PC-3 (cell line): ENCODE results near the gene EFTUD2. TPM values are rescaled to one million over a fixed set of nuclear protein-coding genes. Genes with fewer than 3 reads are reported as not detected.

Source experiments
- ATAC-seq: fragments of 200-7000 bp; cut with Tn5 transposase; 2 replicates; pipeline ENCODE4 v1.9.1; 2020; ENCODE audit warnings: mild to moderate bottlenecking, moderate library complexity
- BruUV-seq: library from RNA; stranded (reverse); fragments of 400-500 nt; replicated peaks from 2 replicates; lab custom pipeline; 2021; lab: Mats Ljungman, UMichigan
- CTCF ChIA-PET: fragments of 300-600 bp; sonication (Branson Sonifier 250); formaldehyde crosslinking; loops from one replicate; lab custom pipeline; 2022; ENCODE audit warnings: antibody characterized with exemption; lab: Charles Lee
- POLR2A ChIA-PET: fragments of 300-600 bp; sonication (Branson Sonifier 250); formaldehyde crosslinking; loops from one replicate; lab custom pipeline; 2022; ENCODE audit warnings: antibody characterized with exemption; ENCODE audit not compliant: unreplicated experiment; lab: Charles Lee
- DNase-seq: peaks from one replicate; pipeline ENCODE4 v3.0.0-alpha.2; 2015
- H2AFZ ChIP-seq: fragments of 300-600 bp; sonication (generic); 2 replicates; pipeline ENCODE4 v1.6.0; 2016; ENCODE audit warnings: antibody characterized with exemption, low read length
- H3F3A ChIP-seq: fragments of 300-600 bp; sonication (generic); one replicate; pipeline ENCODE4 v1.6.0; 2017; ENCODE audit warnings: antibody characterized with exemption, low read length, control low read depth, mild to moderate bottlenecking; ENCODE audit not compliant: unreplicated experiment
- H3K27ac ChIP-seq: fragments of 300-600 bp; sonication (generic); 2 replicates; pipeline ENCODE4 v1.5.1; 2016; ENCODE audit warnings: mild to moderate bottlenecking, low read length
- H3K27me3 ChIP-seq: fragments of 300-600 bp; sonication (generic); 2 replicates; pipeline ENCODE4 v1.6.1; 2016; ENCODE audit warnings: low read length, mixed read lengths
- H3K36me3 ChIP-seq: fragments of 300-600 bp; sonication (generic); 2 replicates; pipeline ENCODE4 v1.6.1; 2016; ENCODE audit warnings: low read depth, mixed run types, low read length, mixed read lengths
- H3K4me1 ChIP-seq: fragments of 300-600 bp; sonication (generic); 2 replicates; pipeline ENCODE4 v1.5.1; 2016; ENCODE audit warnings: low read length; ENCODE audit not compliant: insufficient read depth
- H3K4me2 ChIP-seq: fragments of 300-600 bp; sonication (generic); 2 replicates; pipeline ENCODE4 v1.6.0; 2016; ENCODE audit warnings: low read length
- H3K4me3 ChIP-seq: fragments of 300-600 bp; sonication (generic); 2 replicates; pipeline ENCODE4 v1.5.1; 2016; ENCODE audit warnings: mild to moderate bottlenecking, low read length, mixed read lengths
- H3K79me2 ChIP-seq: fragments of 300-600 bp; sonication (generic); 2 replicates; pipeline ENCODE4 v1.6.1; 2017; ENCODE audit warnings: low read length, mixed read lengths
- H3K9ac ChIP-seq: fragments of 300-600 bp; sonication (generic); 2 replicates; pipeline ENCODE4 v1.6.0; 2016; ENCODE audit warnings: mild to moderate bottlenecking, low read length
- H3K9me2 ChIP-seq: fragments of 300-600 bp; sonication (generic); replicated peaks from 2 replicates; pipeline ENCODE4 v1.6.1; 2016; ENCODE audit warnings: mixed run types, low read length, mixed read lengths
- H3K9me3 ChIP-seq: fragments of 300-600 bp; sonication (generic); 2 replicates; pipeline ENCODE4 v1.6.1; 2016; ENCODE audit warnings: low read length, mixed read lengths
- H4K20me1 ChIP-seq: fragments of 300-600 bp; sonication (generic); 2 replicates; pipeline ENCODE4 v1.6.1; 2016; ENCODE audit warnings: low read length, mixed read lengths
- CTCF ChIP-seq: fragments of 300-600 bp; sonication (generic); conservative IDR thresholded peaks from 2 replicates; pipeline ENCODE4 v1.5.1; 2017; ENCODE audit warnings: antibody characterized with exemption, low read depth, mild to moderate bottlenecking, low read length
- EZH2 ChIP-seq: fragments of 300-600 bp; sonication (generic); IDR thresholded peaks from one replicate; pipeline ENCODE4 v1.6.1; 2017; ENCODE audit warnings: antibody characterized with exemption, mild to moderate bottlenecking, low read length; ENCODE audit not compliant: unreplicated experiment
- EZH2phosphoT487 ChIP-seq: fragments of 300-600 bp; sonication (generic); IDR thresholded peaks from 2 replicates; pipeline ENCODE4 v1.6.1; 2018; ENCODE audit warnings: mild to moderate bottlenecking, antibody characterized with exemption, low read length, borderline replicate concordance
- intact Hi-C: fragments of 100-400 bp; cut with micrococcal nuclease; formaldehyde crosslinking; loops from 2 replicates; pipeline ENCODE4 v1.9.0; 2023
- total RNA-seq: library from RNA; depleted of rRNA; stranded (reverse); fragments of >200 nt; gene quantifications from 2 replicates; pipeline ENCODE4 v1.2.3, GENCODE V29; 2014

Gene EFTUD2
- total RNA-seq, 1 experiment from 2014 or later, result 227 TPM

- no peaks in the 10 kb centered on the region for H4K20me1 ChIP-seq
- peaks cover 81% of the 10 kb centered on the region for H3K36me3 ChIP-seq
- H3K27me3 ChIP-seq, result no peaks in the 10 kb centered on the region
- H3K9ac ChIP-seq, result no peak overlapping the region
- H3K4me3 ChIP-seq, result no peak overlapping the region
- intact Hi-C loops, result no loop called here
- H3K79me2 ChIP-seq, result no peaks in the 10 kb centered on the region
- no peak overlapping the region for H3K4me2 ChIP-seq
- no peaks in the 10 kb centered on the region for H3K9me3 ChIP-seq
- CTCF ChIA-PET, result interaction anchor here (0.5 kb wide), 1 partner anchor 86 kb away, joined by 4 read pairs; no protein-coding TSS in a partner anchor
- no peak for TF ChIP-seq EZH2phosphoT487
- no peak for TF ChIP-seq EZH2
- TF ChIP-seq CTCF, result no peak
- POLR2A ChIA-PET, result no interaction called here
- H3K9me2 ChIP-seq, result no peaks in the 10 kb centered on the region
- H3K27ac ChIP-seq, result no peak overlapping the region
- H2AFZ ChIP-seq, result no peak overlapping the region
- H3F3A ChIP-seq, result no peaks in the 10 kb centered on the region
- no peaks in the 10 kb centered on the region for H3K4me1 ChIP-seq
- BruUV-seq, result no TSS peak
- DNase-seq (no peak), ATAC-seq (no peak)
Measured at GRCh38 chr17:44863061-44863918, 36.0 kb downstream of the EFTUD2 start.

GRCh38 chr17:44862278-44862914, 36.8 kb downstream of the EFTUD2 start:
- no peak overlapping the region for H2AFZ ChIP-seq
- no peak for TF ChIP-seq CTCF
- TF ChIP-seq EZH2phosphoT487, result no peak
- TF ChIP-seq EZH2, result no peak
- BruUV-seq, result no TSS peak
- no peaks in the 10 kb centered on the region for H3K9me3 ChIP-seq
- H4K20me1 ChIP-seq, result no peaks in the 10 kb centered on the region
- no peaks in the 10 kb centered on the region for H3K4me1 ChIP-seq
- DNase-seq (no peak), ATAC-seq (no peak)
- ChIA-PET CTCF (no interaction called here), POLR2A (no interaction called here)
- no peaks in the 10 kb centered on the region for H3K9me2 ChIP-seq
- no peak overlapping the region for H3K4me2 ChIP-seq
- H3K36me3 ChIP-seq, result peaks cover 80% of the 10 kb centered on the region
- intact Hi-C loops, result no loop called here
- no peaks in the 10 kb centered on the region for H3K79me2 ChIP-seq
- no peak overlapping the region for H3K9ac ChIP-seq
- H3K4me3 ChIP-seq, result no peak overlapping the region
- no peaks in the 10 kb centered on the region for H3F3A ChIP-seq
- H3K27ac ChIP-seq, result no peak overlapping the region
- no peaks in the 10 kb centered on the region for H3K27me3 ChIP-seq

- ATAC-seq (no peak), DNase-seq (no peak)
- no peak overlapping the region for H2AFZ ChIP-seq
- no peaks in the 10 kb centered on the region for H4K20me1 ChIP-seq
- intact Hi-C loops, result no loop called here
- H3K9me2 ChIP-seq, result no peaks in the 10 kb centered on the region
- H3F3A ChIP-seq, result no peaks in the 10 kb centered on the region
- CTCF ChIA-PET, result no interaction called here
- TF ChIP-seq EZH2 (no peak), CTCF (no peak), EZH2phosphoT487 (no peak)
- no peaks in the 10 kb centered on the region for H3K9me3 ChIP-seq
- no peak overlapping the region for H3K4me3 ChIP-seq
- no peak overlapping the region for H3K9ac ChIP-seq
- H3K36me3 ChIP-seq, result peaks cover 91% of the 10 kb centered on the region
- H3K4me1 ChIP-seq, result no peaks in the 10 kb centered on the region
- H3K27me3 ChIP-seq, result no peaks in the 10 kb centered on the region
- no peaks in the 10 kb centered on the region for H3K79me2 ChIP-seq
- H3K27ac ChIP-seq, result no peak overlapping the region
- POLR2A ChIA-PET, result no interaction called here
- no TSS peak for BruUV-seq
- H3K4me2 ChIP-seq, result no peak overlapping the region
Measured at GRCh38 chr17:44859701-44860100, 39.5 kb downstream of the EFTUD2 start.
